Stomach (tissue), 4 donors: Measurements from ENCODE around the gene DNPEP.

Experiments used
- CTCF ChIP-seq, 7 experiments: fragments of 450-650 bp in 4 of 7; fragments of 200-600 bp in 3 of 7; sonication (generic) in 3 of 7; IDR thresholded peaks; one replicate each; pipeline ENCODE4 v1.5.1; 2016 to 2019; ENCODE audit warnings: antibody characterized with exemption in 7 of 7, control low read depth in 2 of 7, mild to moderate bottlenecking in 1 of 7
- EP300 ChIP-seq: sonication (generic); formaldehyde crosslinking; IDR thresholded peaks from one replicate; pipeline ENCODE4 v1.6.1; 2017; ENCODE audit warnings: antibody characterized with exemption
- POLR2A ChIP-seq, 4 donors: fragments of 450-650 bp; IDR thresholded peaks; one replicate each; pipeline ENCODE4 v1.6.1; 2016; ENCODE audit warnings: antibody characterized with exemption in 4 of 4, control low read depth in 2 of 4, mild to moderate bottlenecking in 1 of 4, moderate library complexity in 1 of 4
- POLR2AphosphoS5 ChIP-seq, 3 donors: sonication (generic); formaldehyde crosslinking; IDR thresholded peaks; one replicate each; pipeline ENCODE4 v1.6.1; 2016; ENCODE audit warnings: antibody characterized with exemption in 3 of 3

GRCh38 chr2:219419012-219419324, 31.3 kb upstream of the DNPEP start:
- TF ChIP-seq POLR2AphosphoS5 (IDR thresholded peaks at IDR 0.05) (no peak), CTCF (IDR thresholded peaks at IDR 0.05) (no peak), POLR2A (IDR thresholded peaks at IDR 0.05) (no peak), EP300 (no peak)
